HepG2 (cell line): ENCODE measurements around the gene BCL2L2. TPM values are rescaled to one million over a fixed set of nuclear protein-coding genes. Genes with fewer than 3 reads are reported as not detected.

ENCODE experiments used
- HNF1A ChIP-seq, 2 experiments: sonication (generic) in 1 of 2; formaldehyde crosslinking in 1 of 2; IDR thresholded peaks; 2 replicates each; pipeline versions ENCODE4 v1.4.0 to v1.6.1; 2016 to 2020; ENCODE audit warnings: borderline replicate concordance in 1 of 2, low read depth in 1 of 2, mild to moderate bottlenecking in 1 of 2, missing genetic modification reagents in 1 of 2
- HNF1B ChIP-seq: sonication (generic); formaldehyde crosslinking; IDR thresholded peaks from 2 replicates; pipeline ENCODE4 v1.5.1; 2020; ENCODE audit warnings: mild to moderate bottlenecking, moderate library complexity, missing genetic modification reagents
- KDM5A ChIP-seq: fragments of 200-600 bp; sonication (generic); IDR thresholded peaks from 2 replicates; pipeline ENCODE4 v1.7.0; 2018; ENCODE audit warnings: antibody characterized with exemption, mild to moderate bottlenecking, low read length, borderline replicate concordance
- MLLT10 ChIP-seq: sonication (generic); formaldehyde crosslinking; IDR thresholded peaks from 2 replicates; pipeline ENCODE4 v1.4.0; 2020; ENCODE audit warnings: missing genetic modification reagents
- REPIN1 ChIP-seq: sonication (generic); formaldehyde crosslinking; IDR thresholded peaks from 2 replicates; pipeline ENCODE4 v1.8.0; 2022; ENCODE audit warnings: missing genetic modification reagents, low read depth, mild to moderate bottlenecking, borderline replicate concordance
- SAFB2 ChIP-seq: sonication (generic); formaldehyde crosslinking; IDR thresholded peaks from 2 replicates; pipeline ENCODE4 v1.5.1; 2020; ENCODE audit warnings: missing genetic modification reagents, low read depth, mild to moderate bottlenecking, borderline replicate concordance
- SP2 ChIP-seq: sonication (generic); formaldehyde crosslinking; IDR thresholded peaks from 2 replicates; pipeline ENCODE4 v1.5.1; 2020; ENCODE audit warnings: mild to moderate bottlenecking, missing genetic modification reagents
- ZNF205 ChIP-seq: IDR thresholded peaks from 2 replicates; pipeline ENCODE4 v1.6.1; 2018; ENCODE audit warnings: missing biosample characterization, missing genetic modification reagents
- ZNF30 ChIP-seq: sonication (generic); formaldehyde crosslinking; IDR thresholded peaks from 2 replicates; pipeline ENCODE4 v1.5.0; 2020; ENCODE audit warnings: mild to moderate bottlenecking, missing genetic modification reagents
- ZNF335 ChIP-seq: sonication (generic); formaldehyde crosslinking; IDR thresholded peaks from 2 replicates; pipeline ENCODE4 v1.4.0; 2020; ENCODE audit warnings: missing genetic modification reagents
- ZNF597 ChIP-seq: sonication (generic); formaldehyde crosslinking; IDR thresholded peaks from 2 replicates; pipeline ENCODE4 v1.5.0; 2020; ENCODE audit warnings: missing genetic modification reagents
- polyA plus RNA-seq, 8 experiments: library from polyadenylated mRNA; depleted of rRNA in 3 of 8; stranded (reverse) in 7 of 8; unstranded in 1 of 8; fragments of >200 nt; fragmentation: Illumina TruSeq in 4 of 8; extraction: Trizol in 4 of 8; gene quantifications; 2 replicates each; pipeline versions ENCODE4 v1.2.1 to v1.2.3, GENCODE V29; 2011 to 2016; ENCODE audit warnings: low read depth in 4 of 8, missing spikeins in 1 of 8, mixed read lengths in 1 of 8; ENCODE audit not compliant: insufficient read depth in 1 of 8
- total RNA-seq, 5 experiments: library from RNA; depleted of rRNA; stranded (reverse); fragments of >200 nt; fragmentation: Illumina TruSeq; extraction: Trizol; gene quantifications; 2 replicates each; pipeline ENCODE4 v1.2.3, GENCODE V29; 2016; ENCODE audit warnings: low read depth in 1 of 5
- TF ChIP-seq, protein P1 (sequence below): sonication (generic); formaldehyde crosslinking; IDR thresholded peaks from 2 replicates; pipeline ENCODE4 v1.4.0; 2020; ENCODE audit warnings: missing genetic modification reagents, borderline replicate concordance
- TF ChIP-seq, protein P2 (sequence below): sonication (generic); formaldehyde crosslinking; IDR thresholded peaks from 2 replicates; pipeline ENCODE4 v1.4.0; 2020; ENCODE audit warnings: missing genetic modification reagents
- TF ChIP-seq, protein P3 (sequence below): sonication (generic); formaldehyde crosslinking; IDR thresholded peaks from 2 replicates; pipeline ENCODE4 v1.4.0; 2020; ENCODE audit warnings: missing genetic modification reagents

BCL2L2 gene
- total and polyA plus RNA-seq, 2 of the 13 experiments (the other 11 are each of a cell fraction or from before 2014, with no cell fraction given), result 28.1 to 49.8 TPM

DNA sequence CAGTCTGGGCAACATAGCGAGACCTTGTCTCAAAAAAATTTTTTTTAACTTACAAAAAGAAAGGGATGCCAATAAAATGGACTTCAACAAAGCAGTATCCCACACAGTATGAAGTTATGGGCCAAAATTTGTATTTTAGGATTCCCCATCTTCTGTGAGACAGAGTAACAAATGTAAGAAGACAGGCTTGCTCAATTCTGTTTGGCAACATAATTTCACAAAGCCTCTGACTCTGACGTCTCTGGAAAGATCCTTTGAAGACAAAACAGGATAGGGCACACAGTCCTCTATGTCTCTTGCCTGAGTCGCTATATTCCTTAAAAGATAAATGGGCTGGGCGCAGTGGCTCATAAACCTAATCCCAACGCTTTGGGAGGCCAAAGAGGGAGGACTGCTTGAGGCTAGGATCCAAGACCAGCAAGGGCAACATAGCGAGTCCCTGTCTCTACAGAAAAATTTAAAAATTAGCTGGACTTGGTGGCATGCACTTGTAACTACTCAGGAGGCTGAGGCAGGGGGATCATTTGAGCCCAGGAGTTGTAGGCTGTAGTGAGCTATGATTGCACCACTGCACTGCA lies 19.6 kb upstream of the BCL2L2 start (continued):
- TF ChIP-seq HNF1A (IDR thresholded peaks at IDR 0.05; ENCODE audit: low read depth) (no peak), HNF1A (CRISPR knock-in tag; IDR thresholded peaks at IDR 0.05; ENCODE audit: borderline replicate concordance) (no peak), MLLT10 (no peak), KDM5A (no peak), HNF1B (CRISPR knock-in tag) (no peak), SP2 (no peak), ZNF205 (CRISPR knock-in tag) (no peak), ZNF335 (CRISPR knock-in tag) (no peak), SAFB2 (no peak), ZNF30 (no peak), ZNF597 (no peak), REPIN1 (no peak; the same call in 1 of the 2 replicates)
- TF ChIP-seq, protein P1, sequence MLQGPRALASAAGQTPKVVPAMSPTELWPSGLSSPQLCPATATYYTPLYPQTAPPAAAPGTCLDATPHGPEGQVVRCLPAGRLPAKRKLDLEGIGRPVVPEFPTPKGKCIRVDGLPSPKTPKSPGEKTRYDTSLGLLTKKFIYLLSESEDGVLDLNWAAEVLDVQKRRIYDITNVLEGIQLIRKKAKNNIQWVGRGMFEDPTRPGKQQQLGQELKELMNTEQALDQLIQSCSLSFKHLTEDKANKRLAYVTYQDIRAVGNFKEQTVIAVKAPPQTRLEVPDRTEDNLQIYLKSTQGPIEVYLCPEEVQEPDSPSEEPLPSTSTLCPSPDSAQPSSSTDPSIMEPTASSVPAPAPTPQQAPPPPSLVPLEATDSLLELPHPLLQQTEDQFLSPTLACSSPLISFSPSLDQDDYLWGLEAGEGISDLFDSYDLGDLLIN (CRISPR knock-in tag), result no peak
- TF ChIP-seq, protein P2, sequence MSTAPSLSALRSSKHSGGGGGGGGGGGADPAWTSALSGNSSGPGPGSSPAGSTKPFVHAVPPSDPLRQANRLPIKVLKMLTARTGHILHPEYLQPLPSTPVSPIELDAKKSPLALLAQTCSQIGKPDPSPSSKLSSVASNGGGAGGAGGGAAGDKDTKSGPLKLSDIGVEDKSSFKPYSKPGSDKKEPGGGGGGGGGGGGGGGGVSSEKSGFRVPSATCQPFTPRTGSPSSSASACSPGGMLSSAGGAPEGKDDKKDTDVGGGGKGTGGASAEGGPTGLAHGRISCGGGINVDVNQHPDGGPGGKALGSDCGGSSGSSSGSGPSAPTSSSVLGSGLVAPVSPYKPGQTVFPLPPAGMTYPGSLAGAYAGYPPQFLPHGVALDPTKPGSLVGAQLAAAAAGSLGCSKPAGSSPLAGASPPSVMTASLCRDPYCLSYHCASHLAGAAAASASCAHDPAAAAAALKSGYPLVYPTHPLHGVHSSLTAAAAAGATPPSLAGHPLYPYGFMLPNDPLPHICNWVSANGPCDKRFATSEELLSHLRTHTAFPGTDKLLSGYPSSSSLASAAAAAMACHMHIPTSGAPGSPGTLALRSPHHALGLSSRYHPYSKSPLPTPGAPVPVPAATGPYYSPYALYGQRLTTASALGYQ, result 0 out of 2 replicates have a peak, but pooled peaks have one; percentile 13
- TF ChIP-seq, protein P3, sequence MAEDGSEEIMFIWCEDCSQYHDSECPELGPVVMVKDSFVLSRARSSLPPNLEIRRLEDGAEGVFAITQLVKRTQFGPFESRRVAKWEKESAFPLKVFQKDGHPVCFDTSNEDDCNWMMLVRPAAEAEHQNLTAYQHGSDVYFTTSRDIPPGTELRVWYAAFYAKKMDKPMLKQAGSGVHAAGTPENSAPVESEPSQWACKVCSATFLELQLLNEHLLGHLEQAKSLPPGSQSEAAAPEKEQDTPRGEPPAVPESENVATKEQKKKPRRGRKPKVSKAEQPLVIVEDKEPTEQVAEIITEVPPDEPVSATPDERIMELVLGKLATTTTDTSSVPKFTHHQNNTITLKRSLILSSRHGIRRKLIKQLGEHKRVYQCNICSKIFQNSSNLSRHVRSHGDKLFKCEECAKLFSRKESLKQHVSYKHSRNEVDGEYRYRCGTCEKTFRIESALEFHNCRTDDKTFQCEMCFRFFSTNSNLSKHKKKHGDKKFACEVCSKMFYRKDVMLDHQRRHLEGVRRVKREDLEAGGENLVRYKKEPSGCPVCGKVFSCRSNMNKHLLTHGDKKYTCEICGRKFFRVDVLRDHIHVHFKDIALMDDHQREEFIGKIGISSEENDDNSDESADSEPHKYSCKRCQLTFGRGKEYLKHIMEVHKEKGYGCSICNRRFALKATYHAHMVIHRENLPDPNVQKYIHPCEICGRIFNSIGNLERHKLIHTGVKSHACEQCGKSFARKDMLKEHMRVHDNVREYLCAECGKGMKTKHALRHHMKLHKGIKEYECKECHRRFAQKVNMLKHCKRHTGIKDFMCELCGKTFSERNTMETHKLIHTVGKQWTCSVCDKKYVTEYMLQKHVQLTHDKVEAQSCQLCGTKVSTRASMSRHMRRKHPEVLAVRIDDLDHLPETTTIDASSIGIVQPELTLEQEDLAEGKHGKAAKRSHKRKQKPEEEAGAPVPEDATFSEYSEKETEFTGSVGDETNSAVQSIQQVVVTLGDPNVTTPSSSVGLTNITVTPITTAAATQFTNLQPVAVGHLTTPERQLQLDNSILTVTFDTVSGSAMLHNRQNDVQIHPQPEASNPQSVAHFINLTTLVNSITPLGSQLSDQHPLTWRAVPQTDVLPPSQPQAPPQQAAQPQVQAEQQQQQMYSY (CRISPR knock-in tag), result no peak
